PC-3 (cell line): ENCODE measurements around the gene CA9.

Source experiments
- EZH2 ChIP-seq: fragments of 300-600 bp; sonication (generic); IDR thresholded peaks from one replicate; pipeline ENCODE4 v1.6.1; 2017; ENCODE audit warnings: antibody characterized with exemption, mild to moderate bottlenecking, low read length; ENCODE audit not compliant: unreplicated experiment
- TF ChIP-seq, protein P1 (sequence below): fragments of 300-600 bp; sonication (generic); conservative IDR thresholded peaks from 2 replicates; pipeline ENCODE4 v1.5.1; 2017; ENCODE audit warnings: antibody characterized with exemption, low read depth, mild to moderate bottlenecking, low read length

DNA sequence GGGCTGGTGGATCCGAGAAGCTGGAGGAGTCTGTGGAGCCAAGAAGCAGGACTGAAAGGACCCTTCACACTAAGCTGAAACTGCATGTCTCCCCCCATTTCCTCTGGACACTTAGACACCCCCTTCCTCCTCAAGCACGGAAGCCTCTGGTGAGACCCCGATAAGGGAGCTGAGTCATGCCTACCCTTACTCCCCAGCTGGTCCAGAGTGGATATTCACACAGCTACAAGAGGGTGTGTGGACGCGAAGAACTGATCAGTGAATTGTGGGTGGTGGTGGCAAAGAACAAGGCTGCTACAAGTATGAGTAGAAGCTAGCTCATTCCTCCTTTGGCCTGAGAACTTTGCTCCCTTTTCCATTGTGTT, 53.9 kb downstream of the CA9 start:
- TF ChIP-seq, protein P1, sequence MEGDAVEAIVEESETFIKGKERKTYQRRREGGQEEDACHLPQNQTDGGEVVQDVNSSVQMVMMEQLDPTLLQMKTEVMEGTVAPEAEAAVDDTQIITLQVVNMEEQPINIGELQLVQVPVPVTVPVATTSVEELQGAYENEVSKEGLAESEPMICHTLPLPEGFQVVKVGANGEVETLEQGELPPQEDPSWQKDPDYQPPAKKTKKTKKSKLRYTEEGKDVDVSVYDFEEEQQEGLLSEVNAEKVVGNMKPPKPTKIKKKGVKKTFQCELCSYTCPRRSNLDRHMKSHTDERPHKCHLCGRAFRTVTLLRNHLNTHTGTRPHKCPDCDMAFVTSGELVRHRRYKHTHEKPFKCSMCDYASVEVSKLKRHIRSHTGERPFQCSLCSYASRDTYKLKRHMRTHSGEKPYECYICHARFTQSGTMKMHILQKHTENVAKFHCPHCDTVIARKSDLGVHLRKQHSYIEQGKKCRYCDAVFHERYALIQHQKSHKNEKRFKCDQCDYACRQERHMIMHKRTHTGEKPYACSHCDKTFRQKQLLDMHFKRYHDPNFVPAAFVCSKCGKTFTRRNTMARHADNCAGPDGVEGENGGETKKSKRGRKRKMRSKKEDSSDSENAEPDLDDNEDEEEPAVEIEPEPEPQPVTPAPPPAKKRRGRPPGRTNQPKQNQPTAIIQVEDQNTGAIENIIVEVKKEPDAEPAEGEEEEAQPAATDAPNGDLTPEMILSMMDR, result no peak
- no peak for TF ChIP-seq EZH2
